SK-N-MC (cell line): ENCODE results near the gene LHFPL2.

Source experiments
- EZH2 ChIP-seq: fragments of 200-600 bp; sonication (generic); IDR thresholded peaks from one replicate; pipeline ENCODE4 v1.6.1; 2017; ENCODE audit warnings: antibody characterized with exemption
- FOXP2 ChIP-seq: optimal IDR thresholded peaks from 2 replicates; pipeline ENCODE3; 2011; ENCODE audit warnings: mild to moderate bottlenecking, moderate library complexity; ENCODE audit not compliant: insufficient read depth; ENCODE audit errors: extremely low read length, control extremely low read depth

DNA sequence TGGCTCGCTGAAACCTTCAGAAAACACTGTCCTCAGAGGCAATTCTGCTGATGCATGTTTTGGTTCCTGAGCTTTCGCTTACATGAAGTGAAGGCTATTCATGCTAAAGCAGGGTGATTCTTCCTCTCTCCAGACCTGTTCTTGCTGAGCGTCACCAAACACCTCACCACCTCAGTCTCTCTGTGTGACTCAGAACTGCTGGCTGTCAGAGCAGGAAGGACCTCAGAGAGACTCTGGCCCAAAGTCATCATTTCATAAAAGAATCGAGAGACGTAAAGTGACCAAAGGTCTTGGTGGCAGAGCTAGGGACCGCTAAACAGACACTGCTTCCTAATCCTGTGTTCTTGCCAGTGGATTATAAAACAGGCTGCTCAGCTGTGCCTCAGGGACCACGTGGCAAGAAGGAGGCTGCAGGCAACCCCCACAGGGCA lies 73.8 kb downstream of the LHFPL2 start:
- TF ChIP-seq EZH2 = no peak
- no peak for TF ChIP-seq FOXP2
